Amygdala (tissue), 56 donors: ENCODE results near the gene TGFBR1.
"Not testable (repeated sequence)": the region's sequence is repeated elsewhere in the genome, so short reads cannot be mapped to it uniquely, and the experiment has no call there.

Experiments
- DNase-seq, 56 donors: peaks; one replicate each; lab custom pipeline; 2025; lab: John Stamatoyannopoulos, UW

TGFBR1 gene

GRCh38 chr9:99075246-99075912 is 29.5 kb upstream of the TGFBR1 start:
- DNase-seq: no peak

- DNase-seq: no peak
Measured at GRCh38 chr9:99076030-99076429, 28.9 kb upstream of the TGFBR1 start.

DNA sequence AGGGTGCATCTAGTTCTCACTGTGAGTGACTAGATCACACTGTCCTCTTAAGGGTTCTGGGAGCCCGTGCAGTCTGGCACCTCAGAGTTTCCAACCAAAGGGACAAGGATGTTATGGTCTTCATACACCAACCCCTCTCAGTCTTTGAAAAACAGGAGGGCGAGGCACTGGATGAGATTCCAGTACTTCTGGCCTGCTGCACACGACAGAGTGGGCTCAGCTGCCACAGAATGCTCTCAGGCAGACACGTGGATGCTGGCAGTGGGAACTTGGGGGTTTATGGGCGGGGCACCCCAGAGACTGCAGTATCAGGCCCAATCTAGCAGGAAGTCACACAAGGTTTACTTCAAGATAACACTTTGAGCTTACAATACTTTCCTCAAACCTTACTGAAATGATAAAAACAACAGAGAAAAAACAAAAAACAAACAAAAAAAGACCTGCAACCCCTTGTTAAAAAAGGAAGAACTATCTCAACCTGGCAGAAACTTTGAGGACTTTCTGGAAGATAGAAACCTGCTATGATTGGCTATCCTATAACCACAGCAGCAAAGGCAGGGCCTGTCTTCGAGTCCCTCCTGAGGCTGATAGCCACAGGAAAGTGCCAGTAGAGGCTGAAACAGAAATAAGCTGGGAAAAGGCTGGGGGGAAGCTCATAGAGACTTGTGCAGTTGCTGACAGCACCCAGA is 28.3 kb upstream of the TGFBR1 start:
- DNase-seq: peak in 1 of 56 donors; percentile 4

DNA sequence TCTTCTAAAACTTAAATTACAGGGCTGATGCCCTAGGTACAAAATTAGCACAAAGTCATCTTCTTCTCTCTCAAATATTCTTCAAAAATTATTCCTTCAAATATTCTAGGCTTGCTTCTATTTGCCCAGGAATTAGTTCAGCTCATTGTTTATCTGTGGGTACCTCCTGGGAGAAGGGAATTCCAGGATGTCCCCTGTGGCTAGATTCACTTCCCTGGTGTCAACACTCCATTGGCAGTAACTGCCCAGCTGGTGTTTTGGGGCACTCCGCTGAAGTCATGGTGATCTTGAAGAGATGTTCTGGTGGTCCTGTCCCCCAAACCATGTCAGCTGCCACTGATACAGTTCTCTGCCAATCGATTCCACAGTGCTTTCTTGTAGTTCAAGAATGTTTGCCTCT is 26.2 kb upstream of the TGFBR1 start:
- DNase-seq: no peak

DNA sequence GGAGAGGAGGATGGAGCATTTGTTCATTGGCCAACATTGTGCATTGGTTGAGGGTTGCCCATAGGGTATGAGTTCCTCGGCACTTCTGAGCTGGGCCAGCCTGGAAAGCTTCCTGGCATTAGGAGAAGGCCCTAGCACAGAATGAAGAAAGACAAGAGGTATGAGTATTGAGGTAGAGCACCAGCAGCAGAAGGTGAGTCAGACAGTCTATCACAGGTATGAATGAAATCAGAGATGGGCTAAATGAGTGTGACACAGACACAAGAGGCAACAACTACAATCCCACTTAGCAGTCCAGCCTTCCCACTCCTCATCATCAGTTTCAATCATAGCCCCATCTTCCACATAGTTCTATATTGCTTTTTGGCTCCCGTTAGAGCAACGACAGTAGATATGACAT is 25.4 kb upstream of the TGFBR1 start:
- no peak for DNase-seq

GRCh38 chr9:99083051-99083450 is 21.9 kb upstream of the TGFBR1 start:
- no peak for DNase-seq

GRCh38 chr9:99085949-99086948 is 18.7 kb upstream of the TGFBR1 start:
- peak in 2 of 56 donors; percentile 3 to 9 for DNase-seq

GRCh38 chr9:99087462-99087861 is 17.5 kb upstream of the TGFBR1 start:
- DNase-seq: no peak

- no peak for DNase-seq
Measured at GRCh38 chr9:99090336-99091130, 14.4 kb upstream of the TGFBR1 start.

DNA sequence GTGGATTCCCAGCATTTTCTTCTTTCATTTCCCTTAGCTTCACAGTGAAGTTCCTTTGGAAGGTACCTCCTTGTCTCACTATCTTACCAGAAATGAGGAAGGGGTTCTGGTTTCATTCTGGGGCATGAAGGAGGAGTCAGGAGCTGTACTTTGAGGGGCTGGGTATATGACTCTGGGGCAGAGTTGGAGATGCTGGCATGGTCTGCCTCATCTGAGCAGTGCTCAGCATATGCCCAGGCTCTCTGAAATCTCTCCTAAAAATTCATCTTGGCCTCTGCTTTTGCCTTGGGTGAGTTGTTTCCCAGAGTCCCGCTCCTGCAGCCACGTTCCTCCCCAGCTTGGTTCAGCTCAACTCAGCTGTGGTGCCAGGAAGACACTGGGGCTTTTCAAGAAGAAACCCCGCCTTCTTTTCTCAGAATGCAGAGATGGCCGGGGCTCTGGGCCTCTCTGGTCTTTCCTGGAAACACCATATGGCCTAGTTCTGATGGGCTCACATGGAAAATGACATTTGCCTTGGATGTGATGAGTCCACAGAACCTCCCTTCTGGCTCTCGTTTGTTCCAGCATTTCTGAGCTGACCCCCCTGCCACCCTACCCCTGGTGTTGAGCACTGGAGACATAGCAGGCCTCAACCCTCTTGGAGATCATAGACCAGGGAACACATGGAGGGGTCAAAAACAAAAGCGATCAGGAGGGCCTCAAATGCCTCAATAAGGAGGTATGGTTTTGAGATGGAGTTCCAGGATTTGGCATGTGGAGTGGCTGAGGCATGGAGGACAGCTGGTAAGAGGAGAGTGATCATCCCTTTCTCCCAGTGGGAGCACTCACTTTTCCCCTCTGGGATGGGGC is 12.0 kb upstream of the TGFBR1 start:
- DNase-seq: no peak

- DNase-seq: no peak
Measured at GRCh38 chr9:99093492-99093791, 11.5 kb upstream of the TGFBR1 start.

GRCh38 chr9:99095565-99095964 is 9.3 kb upstream of the TGFBR1 start:
- DNase-seq: no peak

- no peak for DNase-seq
Measured at GRCh38 chr9:99096409-99096808, 8.5 kb upstream of the TGFBR1 start.

DNA sequence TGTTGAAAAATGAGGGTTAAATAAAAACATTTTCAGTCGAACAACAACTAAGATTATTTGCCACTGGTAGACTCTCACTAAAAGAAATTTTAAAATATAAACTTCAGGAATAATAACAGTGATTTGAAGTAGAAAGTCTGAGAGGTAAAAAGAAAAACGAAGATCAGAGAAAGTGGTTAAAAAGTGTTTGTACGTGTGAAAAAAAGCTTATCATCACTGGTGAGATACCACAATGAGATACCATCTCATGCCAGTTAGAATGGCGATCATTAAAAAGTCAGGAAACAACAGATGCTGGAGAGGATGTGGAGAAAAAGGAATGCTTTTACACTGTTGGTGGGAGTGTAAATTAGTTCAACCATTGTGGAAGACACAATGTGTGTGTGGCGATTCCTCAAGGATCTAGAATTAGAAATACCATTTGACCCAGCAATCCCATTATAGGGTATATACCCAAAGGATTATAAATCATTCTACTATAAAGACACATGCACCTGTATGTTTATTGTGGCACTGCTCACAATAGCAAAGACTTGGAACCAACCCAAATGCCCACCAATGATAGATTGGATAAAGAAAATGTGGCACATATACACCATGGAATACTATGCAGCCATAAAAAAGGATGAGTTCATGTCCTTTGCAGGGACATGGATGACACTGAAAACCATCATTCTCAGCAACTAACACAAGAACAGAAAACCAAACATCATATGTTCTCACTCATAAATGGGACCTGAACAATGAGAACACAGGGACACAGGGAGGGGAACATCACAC is 4.9 kb upstream of the TGFBR1 start:
- DNase-seq: not testable (repeated sequence)

DNA sequence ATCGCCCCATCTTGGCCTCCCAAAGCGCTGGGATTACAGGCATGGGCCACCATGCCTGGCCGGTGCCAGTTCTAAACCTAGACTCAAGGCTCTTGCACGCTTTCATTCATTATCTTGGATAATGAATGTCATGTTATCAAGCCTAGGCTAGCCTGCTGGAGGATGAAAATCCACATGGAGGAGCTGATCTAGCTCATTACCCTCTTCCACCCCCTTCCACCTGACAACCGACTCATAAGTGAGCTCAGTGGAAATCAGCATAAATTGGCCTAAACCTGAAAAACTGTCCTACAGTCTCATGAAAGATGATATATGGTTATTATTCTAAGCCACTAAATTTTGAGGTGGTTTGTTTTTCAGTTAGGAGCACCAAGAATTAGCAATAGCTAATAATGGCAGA is 3.6 kb upstream of the TGFBR1 start:
- no peak for DNase-seq

- DNase-seq: no peak
Measured at GRCh38 chr9:99101812-99102211, 3.1 kb upstream of the TGFBR1 start.

DNA sequence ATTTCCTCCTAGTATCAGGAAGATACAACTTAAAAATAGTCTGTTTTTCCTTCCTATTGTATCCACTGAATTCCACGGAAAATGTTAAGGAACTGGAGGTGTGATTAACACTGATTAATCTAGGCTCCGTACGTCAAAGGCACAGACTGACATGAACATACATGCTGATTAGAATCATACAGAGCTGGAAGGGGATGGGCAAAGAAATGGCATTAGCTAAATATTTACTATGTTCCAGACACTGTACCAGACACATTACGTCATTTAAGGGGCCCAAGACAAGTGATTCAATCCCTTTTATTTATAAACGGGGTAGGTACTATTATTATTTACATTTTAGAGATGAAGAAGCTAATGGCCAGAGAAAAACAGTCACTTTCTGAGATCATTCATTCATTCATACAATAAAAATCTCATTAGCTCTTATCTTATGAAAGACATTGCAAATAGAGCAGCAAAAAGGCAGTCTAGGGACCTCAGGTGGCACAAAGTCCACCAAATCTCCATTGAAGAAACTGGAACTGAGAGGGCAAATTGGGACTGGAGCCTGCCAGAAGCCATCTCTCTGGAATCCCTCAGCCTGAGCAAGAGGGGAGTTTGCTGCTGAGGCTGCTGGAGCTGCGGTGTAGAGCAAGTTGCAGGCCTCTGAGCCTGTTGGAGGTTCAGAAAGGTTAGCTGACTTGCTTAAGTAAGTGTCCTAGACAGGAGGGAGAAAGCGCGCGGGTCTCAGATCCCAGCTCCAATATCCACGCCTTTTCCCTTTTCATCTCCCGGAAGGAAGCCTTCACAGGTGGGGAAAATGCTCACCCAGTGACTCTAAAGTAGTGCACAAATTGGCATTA is 1.6 kb upstream of the TGFBR1 start:
- peak in 2 of 56 donors; percentile 1 to 5 for DNase-seq
